HepG2 (cell line): Measurements from ENCODE around the gene ATP5PB. TPM values are rescaled to one million over a fixed set of nuclear protein-coding genes. Genes with fewer than 3 reads are reported as not detected.
A peak's percentile ranks its signal among the peaks of the same experiment; 100 is the strongest.

Source experiments
- ATAC-seq: fragments of 200-7000 bp; cut with Tn5 transposase; 3 replicates; pipeline ENCODE4 v1.9.1; 2020; ENCODE audit warnings: mild to moderate bottlenecking, moderate library complexity
- BruUV-seq: library from RNA; stranded (reverse); fragments of 400-500 nt; replicated peaks from 2 replicates; lab custom pipeline; 2021; lab: Mats Ljungman, UMichigan
- CTCF ChIA-PET: fragments of 300-600 bp; formaldehyde crosslinking; extraction: SDS; loops from one replicate; lab custom pipeline; 2021; ENCODE audit warnings: low total read pairs, inconsistent platforms, low intra/inter-chr PET ratio; lab: Yijun Ruan, JAX
- POLR2A ChIA-PET: fragments of 350-600 bp; sonication (Branson Sonifier 250); formaldehyde crosslinking; loops from one replicate; lab custom pipeline; 2020; ENCODE audit warnings: antibody characterized with exemption, inconsistent platforms; lab: Yijun Ruan, JAX
- DNase-seq: peaks from one replicate; pipeline ENCODE4 v3.0.0-alpha.2; 2015; ENCODE audit warnings: low spot score
- FAIRE-seq: peaks from 3 replicates; lab custom pipeline; 2011; peaks lifted over from hg19 to GRCh38; lab: Jason Lieb, UNC
- H2AFZ ChIP-seq: one replicate; pipeline ENCODE4 v1.6.1; 2011; ENCODE audit warnings: low read length, inconsistent platforms
- H3K27ac ChIP-seq: fragments of 300-600 bp; 3 replicates; pipeline ENCODE4 v1.8.0; 2011; ENCODE audit warnings: mixed run types, mild to moderate bottlenecking, mixed read lengths, low read length, inconsistent platforms; ENCODE audit not compliant: insufficient read depth; ENCODE audit errors: extremely low read length
- H3K27me3 ChIP-seq, 2 experiments: fragments of 200-600 bp in 1 of 2; 2 replicates in 1 of 2; 3 replicates in 1 of 2; pipeline versions ENCODE4 v1.6.0 to v1.8.0; 2011; ENCODE audit warnings: low read length in 2 of 2, mild to moderate bottlenecking in 2 of 2, moderate library complexity in 2 of 2, inconsistent platforms in 1 of 2; ENCODE audit not compliant: insufficient read depth in 2 of 2, control insufficient read depth in 1 of 2
- H3K36me3 ChIP-seq, 2 experiments: fragments of 200-600 bp in 1 of 2; replicated peaks in 1 of 2; 2 replicates in 1 of 2; 3 replicates in 1 of 2; pipeline versions ENCODE4 v1.5.1 to v1.8.0; 2011; ENCODE audit warnings: low read length in 2 of 2, inconsistent platforms in 1 of 2; ENCODE audit not compliant: insufficient read depth in 2 of 2, control insufficient read depth in 1 of 2
- H3K4me1 ChIP-seq: 2 replicates; pipeline ENCODE4 v1.5.1; 2012; ENCODE audit warnings: low read length, inconsistent platforms; ENCODE audit not compliant: insufficient read depth
- H3K4me2 ChIP-seq: 2 replicates; pipeline ENCODE4 v1.6.0; 2011; ENCODE audit warnings: low read depth, low read length, inconsistent platforms
- H3K4me3 ChIP-seq, 3 experiments: fragments of 200-600 bp in 1 of 3; sonication (generic), shearing (Covaris generic) in 1 of 3; replicated peaks in 1 of 3; 2 replicates each; pipeline ENCODE4 v1.5.1; 2011 to 2016; ENCODE audit warnings: low read length in 3 of 3, inconsistent platforms in 2 of 3, low read depth in 2 of 3, mild to moderate bottlenecking in 2 of 3, control low read depth in 1 of 3, mixed read lengths in 1 of 3; ENCODE audit not compliant: insufficient read depth in 1 of 3
- H3K79me2 ChIP-seq: one replicate; pipeline ENCODE4 v1.6.1; 2011; ENCODE audit warnings: low read length, inconsistent platforms; ENCODE audit not compliant: insufficient read depth
- H3K9ac ChIP-seq: 2 replicates; pipeline ENCODE4 v1.6.0; 2011; ENCODE audit warnings: mild to moderate bottlenecking, low read depth, low read length, inconsistent platforms; ENCODE audit not compliant: insufficient read depth
- H3K9me3 ChIP-seq: 2 replicates; pipeline ENCODE4 v1.5.1; 2012; ENCODE audit warnings: mild to moderate bottlenecking, low read length
- H4K20me1 ChIP-seq: 2 replicates; pipeline ENCODE4 v1.6.0; 2011; ENCODE audit warnings: inconsistent platforms, mild to moderate bottlenecking, low read length, moderate library complexity; ENCODE audit not compliant: insufficient read depth
- CCAR2 ChIP-seq: fragments of 200-400 bp; formaldehyde crosslinking; optimal IDR thresholded peaks from 2 replicates; pipeline ENCODE3; 2018; ENCODE audit warnings: low read depth, mild to moderate bottlenecking, low read length, moderate library complexity
- CHCHD3 ChIP-seq: sonication (generic); formaldehyde crosslinking; IDR thresholded peaks from 2 replicates; pipeline ENCODE4 v1.8.0; 2022; ENCODE audit warnings: mild to moderate bottlenecking, missing genetic modification reagents, moderate library complexity
- CREB3 ChIP-seq: sonication (generic); formaldehyde crosslinking; IDR thresholded peaks from 2 replicates; pipeline ENCODE4 v1.5.0; 2020; ENCODE audit warnings: missing genetic modification reagents
- FOXA1 ChIP-seq, 2 experiments: fragments of 450-650 bp in 1 of 2; sonication (generic) in 1 of 2; formaldehyde crosslinking in 1 of 2; IDR thresholded peaks; 2 replicates each; pipeline versions ENCODE4 v1.4.0 to v1.6.1; 2016 to 2020; ENCODE audit warnings: missing genetic modification reagents in 1 of 2
- GZF1 ChIP-seq: sonication (generic); formaldehyde crosslinking; IDR thresholded peaks from 2 replicates; pipeline ENCODE4 v1.5.1; 2020; ENCODE audit warnings: mild to moderate bottlenecking, missing genetic modification reagents
- HOXA9 ChIP-seq: sonication (generic); formaldehyde crosslinking; IDR thresholded peaks from 2 replicates; pipeline ENCODE4 v1.8.1; 2022; ENCODE audit warnings: missing genetic modification reagents, mild to moderate bottlenecking, moderate library complexity, borderline replicate concordance
- KDM2A ChIP-seq: sonication (generic); formaldehyde crosslinking; IDR thresholded peaks from 2 replicates; pipeline ENCODE4 v1.4.0; 2020; ENCODE audit warnings: low read depth, missing genetic modification reagents, borderline replicate concordance
- KLF13 ChIP-seq: sonication (generic); formaldehyde crosslinking; IDR thresholded peaks from 2 replicates; pipeline ENCODE4 v1.4.0; 2020; ENCODE audit warnings: mild to moderate bottlenecking, missing genetic modification reagents
- PPARG ChIP-seq: conservative IDR thresholded peaks from 2 replicates; pipeline ENCODE4 v1.6.1; 2016; ENCODE audit warnings: missing biosample characterization, missing genetic modification reagents
- SALL1 ChIP-seq: sonication (generic); formaldehyde crosslinking; IDR thresholded peaks from 2 replicates; pipeline ENCODE4 v1.8.0; 2022; ENCODE audit warnings: mild to moderate bottlenecking, missing genetic modification reagents
- SP140L ChIP-seq: sonication (generic); formaldehyde crosslinking; IDR thresholded peaks from 2 replicates; pipeline ENCODE4 v1.4.0; 2020; ENCODE audit warnings: missing genetic modification reagents, borderline replicate concordance
- TCF7L2 ChIP-seq: IDR thresholded peaks from 2 replicates; pipeline ENCODE4 v1.6.1; 2011; ENCODE audit warnings: mild to moderate bottlenecking, low read depth, low read length, moderate library complexity
- WIZ ChIP-seq: sonication (generic); formaldehyde crosslinking; IDR thresholded peaks from 2 replicates; pipeline ENCODE4 v1.5.1; 2020; ENCODE audit warnings: mild to moderate bottlenecking, missing genetic modification reagents
- XRCC5 ChIP-seq: fragments of 200-400 bp; formaldehyde crosslinking; optimal IDR thresholded peaks from 2 replicates; pipeline ENCODE3; 2017; ENCODE audit warnings: mild to moderate bottlenecking, low read length
- ZKSCAN5 ChIP-seq: sonication (generic); formaldehyde crosslinking; IDR thresholded peaks from 2 replicates; pipeline ENCODE4 v1.5.1; 2020; ENCODE audit warnings: mild to moderate bottlenecking, missing genetic modification reagents
- ZNF276 ChIP-seq: sonication (generic); formaldehyde crosslinking; IDR thresholded peaks from 2 replicates; pipeline ENCODE4 v1.4.0; 2020; ENCODE audit warnings: mild to moderate bottlenecking, low read depth, missing genetic modification reagents
- ZNF44 ChIP-seq: sonication (generic); formaldehyde crosslinking; IDR thresholded peaks from 2 replicates; pipeline ENCODE4 v1.5.1; 2020; ENCODE audit warnings: mild to moderate bottlenecking, missing genetic modification reagents
- WGBS: methylation state at CpG from one replicate; pipeline ENCODE4 v1.1.6; 2017; ENCODE audit warnings: low lambda C conversion rate; 5-methylcytosine and 5-hydroxymethylcytosine counted together
- in situ Hi-C: cut with HindIII; loops from 2 replicates; pipeline ENCODE4 v1.10.0; 2017; ENCODE audit warnings: low pct_unique_long_range_greater_than_20kb; ENCODE audit not compliant: extremely low pct_ligation_motif_present
- intact Hi-C: fragments of 100-400 bp; cut with micrococcal nuclease; formaldehyde crosslinking; loops from one replicate; pipeline ENCODE4 v1.10.0; 2022; ENCODE audit not compliant: unreplicated experiment
- polyA plus RNA-seq, 8 experiments: library from polyadenylated mRNA; depleted of rRNA in 3 of 8; stranded (reverse) in 7 of 8; unstranded in 1 of 8; fragments of >200 nt; fragmentation: Illumina TruSeq in 4 of 8; extraction: Trizol in 4 of 8; gene quantifications; 2 replicates each; pipeline versions ENCODE4 v1.2.1 to v1.2.3, GENCODE V29; 2011 to 2016; ENCODE audit warnings: low read depth in 4 of 8, missing spikeins in 1 of 8, mixed read lengths in 1 of 8; ENCODE audit not compliant: insufficient read depth in 1 of 8
- total RNA-seq, 5 experiments: library from RNA; depleted of rRNA; stranded (reverse); fragments of >200 nt; fragmentation: Illumina TruSeq; extraction: Trizol; gene quantifications; 2 replicates each; pipeline ENCODE4 v1.2.3, GENCODE V29; 2016; ENCODE audit warnings: low read depth in 1 of 5
- TF ChIP-seq, protein P1 (sequence below): sonication (generic); IDR thresholded peaks from 2 replicates; pipeline ENCODE4 v1.6.1; 2016; ENCODE audit warnings: low read depth, borderline replicate concordance
- TF ChIP-seq, protein P2 (sequence below): sonication (generic); formaldehyde crosslinking; IDR thresholded peaks from 2 replicates; pipeline ENCODE4 v1.4.0; 2020; ENCODE audit warnings: missing genetic modification reagents, borderline replicate concordance

Gene ATP5PB
- total and polyA plus RNA-seq, 2 of the 13 experiments (the other 11 are each of a cell fraction or from before 2014, with no cell fraction given) = 297 to 541 TPM

DNA sequence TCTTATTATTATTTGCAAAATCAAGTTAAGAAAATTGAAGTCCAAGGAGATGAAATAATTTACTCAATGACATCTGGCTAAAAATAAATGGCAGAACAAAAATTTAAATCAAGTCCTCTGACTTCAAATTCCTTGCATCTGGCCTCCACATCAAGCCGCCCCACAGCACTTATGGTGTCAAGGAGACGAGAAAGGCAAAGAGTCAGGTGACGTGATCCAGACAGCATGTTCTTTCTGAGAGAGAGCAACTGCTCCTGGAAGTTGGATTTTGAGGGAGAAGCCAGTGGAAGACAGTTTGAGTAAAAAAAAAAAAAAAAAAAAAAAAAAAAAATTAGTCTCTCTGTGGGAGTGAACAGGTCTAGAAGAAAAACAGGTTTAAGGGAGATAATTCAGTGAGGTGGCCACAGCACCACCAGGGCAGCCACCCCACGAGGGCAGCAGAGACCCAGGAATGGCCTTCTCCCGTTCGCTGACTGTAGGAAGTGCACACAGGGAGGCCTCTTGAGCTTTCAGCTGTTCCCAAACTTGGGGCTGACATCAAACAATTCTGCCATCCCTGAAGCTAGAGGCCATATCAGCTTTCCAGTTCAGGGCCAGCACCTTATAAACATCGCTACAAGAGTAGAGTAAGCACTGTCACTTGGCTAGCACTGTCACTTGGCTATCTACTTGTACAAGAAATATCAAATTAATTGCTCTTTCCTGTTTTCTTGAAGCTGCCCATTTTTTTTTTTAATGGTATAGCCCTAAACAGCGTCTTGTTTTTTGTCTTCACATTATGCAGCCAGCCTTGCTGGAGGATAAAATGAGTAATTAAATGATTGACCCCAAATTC is 32.3 kb downstream of the ATP5PB start:
- H3K27me3 ChIP-seq = peaks cover 0 to 13% of the 10 kb centered on the region in 2 experiments; a peak in 2 of 5 replicates
- in situ Hi-C loops = loop anchor here (5.0 kb wide), 1 partner anchor 286 kb away; no protein-coding TSS in a partner anchor
- peak; percentile 81 for FAIRE-seq
- TF ChIP-seq KDM2A (peak; percentile 69; the same call in 1 of the 2 replicates), ZNF44 (CRISPR knock-in tag) (no peak), SP140L (CRISPR knock-in tag) (no peak), XRCC5 (peak; percentile 54), HOXA9 (no peak), FOXA1 (IDR thresholded peaks at IDR 0.05) (no peak), FOXA1 (CRISPR knock-in tag; IDR thresholded peaks at IDR 0.05) (no peak), ZKSCAN5 (CRISPR knock-in tag) (no peak), CHCHD3 (CRISPR knock-in tag) (no peak), WIZ (CRISPR knock-in tag) (no peak), PPARG (CRISPR knock-in tag) (no peak), GZF1 (CRISPR knock-in tag) (no peak), TCF7L2 (no peak), ZNF276 (CRISPR knock-in tag) (no peak), CREB3 (no peak), KLF13 (CRISPR knock-in tag) (no peak), CCAR2 (no peak), SALL1 (CRISPR knock-in tag) (peak; percentile 36; the same call in 1 of the 2 replicates)
- TF ChIP-seq, protein P1, sequence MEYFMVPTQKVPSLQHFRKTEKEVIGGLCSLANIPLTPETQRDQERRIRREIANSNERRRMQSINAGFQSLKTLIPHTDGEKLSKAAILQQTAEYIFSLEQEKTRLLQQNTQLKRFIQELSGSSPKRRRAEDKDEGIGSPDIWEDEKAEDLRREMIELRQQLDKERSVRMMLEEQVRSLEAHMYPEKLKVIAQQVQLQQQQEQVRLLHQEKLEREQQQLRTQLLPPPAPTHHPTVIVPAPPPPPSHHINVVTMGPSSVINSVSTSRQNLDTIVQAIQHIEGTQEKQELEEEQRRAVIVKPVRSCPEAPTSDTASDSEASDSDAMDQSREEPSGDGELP = peak; percentile 27; the same call in 1 of the 2 replicates
- TF ChIP-seq, protein P2, sequence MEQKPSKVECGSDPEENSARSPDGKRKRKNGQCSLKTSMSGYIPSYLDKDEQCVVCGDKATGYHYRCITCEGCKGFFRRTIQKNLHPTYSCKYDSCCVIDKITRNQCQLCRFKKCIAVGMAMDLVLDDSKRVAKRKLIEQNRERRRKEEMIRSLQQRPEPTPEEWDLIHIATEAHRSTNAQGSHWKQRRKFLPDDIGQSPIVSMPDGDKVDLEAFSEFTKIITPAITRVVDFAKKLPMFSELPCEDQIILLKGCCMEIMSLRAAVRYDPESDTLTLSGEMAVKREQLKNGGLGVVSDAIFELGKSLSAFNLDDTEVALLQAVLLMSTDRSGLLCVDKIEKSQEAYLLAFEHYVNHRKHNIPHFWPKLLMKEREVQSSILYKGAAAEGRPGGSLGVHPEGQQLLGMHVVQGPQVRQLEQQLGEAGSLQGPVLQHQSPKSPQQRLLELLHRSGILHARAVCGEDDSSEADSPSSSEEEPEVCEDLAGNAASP (CRISPR knock-in tag) = no peak

More for the DNA sequence above, 32.3 kb downstream of the ATP5PB start:
- Histone ChIP-seq H3K79me2 (no peaks in the 10 kb centered on the region), H3K9me3 (no peaks in the 10 kb centered on the region), H3K9ac (no peak overlapping the region), H3K4me2 (no peak overlapping the region), H4K20me1 (no peaks in the 10 kb centered on the region), H3K4me3 (no peak overlapping the region), H3K27ac (no peak overlapping the region), H3K4me1 (peaks cover 5% of the 10 kb centered on the region; the same call in 1 of the 2 replicates), H2AFZ (no peak overlapping the region), H3K36me3 (no peaks in the 10 kb centered on the region)
- DNase-seq (peak; percentile 58), ATAC-seq (peak; percentile 99)
- BruUV-seq = no TSS peak
- ChIA-PET POLR2A (interaction anchor here (0.8 to 1.0 kb wide), 2 partner anchors 22 to 27 kb away, joined by 4 read pairs; partner anchors contain the start of genes ADORA3 and TMIGD3), CTCF (interaction anchor here (1.2 to 2.4 kb wide), 4 partner anchors 175 to 288 kb away, joined by 3 to 26 read pairs (median 11); no protein-coding TSS in a partner anchor)
- WGBS = 39% methylated on average over 8 of the region's 8 CpGs
- intact Hi-C loops = loop anchor here (1.0 kb wide), 3 partner anchors 175 to 288 kb away; no protein-coding TSS in a partner anchor
